IPS DF 19.7 (cell line): ENCODE results near the gene SUSD6.

ENCODE experiments used
- DNase-seq: peaks from one replicate; pipeline ENCODE4 v3.0.0-alpha.2; 2013; ENCODE audit warnings: low read depth, low spot score

SUSD6 gene

DNA sequence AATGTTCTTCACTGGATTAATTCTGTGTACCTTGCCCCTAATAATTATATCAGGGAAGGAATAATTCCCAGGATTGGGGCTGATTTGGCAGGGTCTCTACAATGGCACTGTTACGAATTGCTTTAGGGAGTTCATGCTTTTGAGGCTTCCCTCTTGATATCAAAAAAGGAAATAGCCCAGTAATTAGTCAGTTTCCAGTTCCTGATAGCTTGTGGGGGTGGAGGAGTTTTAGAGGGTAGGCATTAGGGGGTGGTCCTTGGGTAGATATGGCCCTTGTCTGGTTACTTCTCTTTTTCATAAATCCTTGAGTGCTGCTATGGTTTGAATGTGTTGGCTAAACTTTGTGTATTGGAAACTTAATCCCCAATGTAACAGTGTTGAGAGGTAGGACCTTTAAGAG, 149.4 kb downstream of the SUSD6 start:
- no peak for DNase-seq

DNA sequence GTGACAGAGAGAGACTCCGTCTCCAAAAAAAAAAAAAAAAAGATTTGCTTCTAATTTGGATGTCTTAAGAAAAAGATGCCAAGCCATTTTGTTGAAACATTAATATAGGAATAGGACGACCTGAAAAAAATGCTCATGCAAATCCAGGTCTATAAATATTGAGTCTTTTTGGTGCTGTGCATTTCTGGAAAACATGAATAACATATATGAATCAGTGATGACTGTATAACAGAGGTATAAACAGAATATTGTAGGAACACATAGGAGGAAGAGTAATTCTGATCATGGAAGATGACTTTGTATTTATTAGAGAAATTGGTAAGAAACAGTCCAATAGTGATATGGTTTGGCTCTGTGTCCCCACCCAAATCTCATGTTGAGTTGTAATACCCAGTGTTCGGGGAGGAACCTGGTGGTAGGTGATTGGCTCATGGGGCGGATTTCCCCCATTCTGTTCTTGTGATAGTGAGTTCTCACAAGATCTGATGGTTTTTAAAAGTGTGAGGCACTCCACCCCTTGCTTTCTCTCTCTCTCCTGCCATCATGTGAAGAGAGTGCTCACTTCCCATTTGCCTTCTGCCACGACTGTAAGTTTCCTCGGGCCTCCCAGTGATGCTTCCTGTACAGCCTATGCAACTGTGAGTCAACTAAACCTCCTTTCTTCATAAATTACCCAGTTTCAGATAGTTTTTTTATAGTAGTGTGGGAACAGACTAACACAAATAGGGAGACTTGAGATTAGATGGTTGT, 152.5 kb downstream of the SUSD6 start:
- no peak for DNase-seq
